Measurements from ENCODE around the gene PI16. TPM values are rescaled to one million over a fixed set of nuclear protein-coding genes. Genes with fewer than 3 reads are reported as not detected.

PI16 gene
- total RNA-seq, 4 donors from 2014 or later = 5.7 to 23.8 (median 10.1) TPM

DNA sequence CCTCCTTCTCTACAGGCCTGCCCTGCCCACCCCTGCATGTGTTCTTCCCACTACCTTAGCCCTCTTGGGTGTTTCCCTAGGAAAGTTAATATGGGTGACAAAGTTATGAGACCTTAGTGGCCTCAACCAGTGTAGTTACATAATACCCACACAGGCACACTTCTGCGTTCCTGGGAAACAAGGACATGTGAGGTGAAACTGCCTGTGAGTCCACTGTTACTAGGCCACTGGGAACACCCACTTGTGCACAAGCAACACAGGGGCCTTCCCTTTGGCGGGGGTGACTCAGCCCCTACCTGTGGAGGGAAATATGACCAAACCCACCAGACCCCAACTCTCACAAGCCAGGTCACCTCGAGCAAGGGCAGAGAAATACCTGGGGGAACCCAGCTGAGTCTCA is 12.8 kb downstream of the PI16 start:
- TF ChIP-seq, protein P1, sequence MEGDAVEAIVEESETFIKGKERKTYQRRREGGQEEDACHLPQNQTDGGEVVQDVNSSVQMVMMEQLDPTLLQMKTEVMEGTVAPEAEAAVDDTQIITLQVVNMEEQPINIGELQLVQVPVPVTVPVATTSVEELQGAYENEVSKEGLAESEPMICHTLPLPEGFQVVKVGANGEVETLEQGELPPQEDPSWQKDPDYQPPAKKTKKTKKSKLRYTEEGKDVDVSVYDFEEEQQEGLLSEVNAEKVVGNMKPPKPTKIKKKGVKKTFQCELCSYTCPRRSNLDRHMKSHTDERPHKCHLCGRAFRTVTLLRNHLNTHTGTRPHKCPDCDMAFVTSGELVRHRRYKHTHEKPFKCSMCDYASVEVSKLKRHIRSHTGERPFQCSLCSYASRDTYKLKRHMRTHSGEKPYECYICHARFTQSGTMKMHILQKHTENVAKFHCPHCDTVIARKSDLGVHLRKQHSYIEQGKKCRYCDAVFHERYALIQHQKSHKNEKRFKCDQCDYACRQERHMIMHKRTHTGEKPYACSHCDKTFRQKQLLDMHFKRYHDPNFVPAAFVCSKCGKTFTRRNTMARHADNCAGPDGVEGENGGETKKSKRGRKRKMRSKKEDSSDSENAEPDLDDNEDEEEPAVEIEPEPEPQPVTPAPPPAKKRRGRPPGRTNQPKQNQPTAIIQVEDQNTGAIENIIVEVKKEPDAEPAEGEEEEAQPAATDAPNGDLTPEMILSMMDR (IDR thresholded peaks at IDR 0.05; ENCODE audit: low read depth) = no peak

DNA sequence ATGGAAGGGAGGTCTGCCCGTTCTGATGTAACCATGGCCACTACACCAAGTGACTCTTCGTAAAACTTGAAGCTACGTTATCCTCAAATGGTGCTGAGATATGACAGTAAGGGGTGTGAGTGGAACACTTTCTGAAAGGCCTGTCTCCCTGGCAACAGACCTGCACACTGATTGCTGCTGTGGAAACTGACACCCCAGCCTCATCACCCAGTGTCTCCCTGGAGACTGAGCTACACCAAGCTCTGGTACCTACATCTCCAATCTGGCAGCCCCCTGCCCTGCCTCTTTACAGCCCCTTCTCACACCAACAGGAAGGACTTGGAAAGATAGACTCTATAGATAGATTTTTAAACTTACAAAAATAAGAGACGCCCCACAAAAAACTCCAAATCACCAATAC is 13.2 kb downstream of the PI16 start:
- TF ChIP-seq, protein P1 (IDR thresholded peaks at IDR 0.05; ENCODE audit: low read depth) = no peak

DNA sequence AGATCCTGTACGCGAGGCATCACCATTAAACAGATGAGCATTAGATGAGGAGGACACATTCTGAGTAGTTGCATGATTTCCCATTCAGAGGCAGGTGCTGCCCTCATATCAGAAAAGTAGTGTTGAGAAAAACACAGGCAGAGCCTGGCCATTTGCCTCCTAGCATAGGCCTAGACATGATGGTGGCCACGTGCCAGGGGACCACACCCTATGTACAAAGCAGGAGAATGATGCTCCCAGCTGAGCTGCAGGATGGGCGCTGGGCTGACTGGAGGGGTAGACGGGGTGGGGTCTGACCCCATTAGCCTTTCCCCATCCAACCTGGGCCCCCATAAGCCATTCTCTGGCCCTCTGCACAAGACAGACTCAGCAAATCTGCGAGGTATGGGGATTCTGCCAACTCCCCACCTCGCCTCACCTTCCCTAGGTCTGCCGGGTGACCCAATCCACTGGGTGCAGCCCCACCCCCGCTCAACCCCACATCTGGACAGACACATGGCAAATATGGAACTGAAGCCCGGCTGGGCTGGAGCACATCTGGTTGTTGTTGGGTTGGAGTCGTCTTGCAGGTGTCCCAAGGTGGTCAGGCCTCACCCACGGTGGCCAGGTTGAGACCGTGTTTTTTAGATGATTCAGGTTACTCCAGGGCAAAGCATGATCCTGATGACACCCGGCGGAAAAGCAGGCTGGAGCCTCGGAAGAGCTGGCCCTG is 13.9 kb downstream of the PI16 start:
- TF ChIP-seq, protein P1 (IDR thresholded peaks at IDR 0.05; ENCODE audit: low read depth) = no peak

DNA sequence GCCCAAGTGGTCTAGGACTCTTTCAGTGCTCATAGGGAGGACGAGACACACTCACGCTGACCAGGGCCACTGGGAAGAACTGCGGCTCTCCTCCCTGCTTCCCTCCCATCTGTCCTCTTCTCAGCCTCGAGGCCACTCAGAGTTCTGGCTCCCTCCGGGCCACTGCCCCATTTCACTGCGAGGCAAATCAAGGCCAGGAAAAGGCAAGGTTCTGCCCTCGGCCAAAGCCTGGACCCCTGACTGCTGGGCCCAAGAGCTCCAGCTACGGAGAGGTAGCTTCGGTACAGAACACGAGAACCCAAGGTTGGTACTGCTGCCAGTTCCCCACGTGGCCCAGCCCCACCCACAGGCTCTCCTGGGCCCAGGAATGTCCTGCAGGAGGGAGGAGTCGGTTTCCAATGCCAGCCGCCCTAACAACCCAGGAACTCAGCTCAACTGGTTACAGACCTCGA is 14.7 kb downstream of the PI16 start:
- TF ChIP-seq, protein P1 (IDR thresholded peaks at IDR 0.05; ENCODE audit: low read depth) = no peak

DNA sequence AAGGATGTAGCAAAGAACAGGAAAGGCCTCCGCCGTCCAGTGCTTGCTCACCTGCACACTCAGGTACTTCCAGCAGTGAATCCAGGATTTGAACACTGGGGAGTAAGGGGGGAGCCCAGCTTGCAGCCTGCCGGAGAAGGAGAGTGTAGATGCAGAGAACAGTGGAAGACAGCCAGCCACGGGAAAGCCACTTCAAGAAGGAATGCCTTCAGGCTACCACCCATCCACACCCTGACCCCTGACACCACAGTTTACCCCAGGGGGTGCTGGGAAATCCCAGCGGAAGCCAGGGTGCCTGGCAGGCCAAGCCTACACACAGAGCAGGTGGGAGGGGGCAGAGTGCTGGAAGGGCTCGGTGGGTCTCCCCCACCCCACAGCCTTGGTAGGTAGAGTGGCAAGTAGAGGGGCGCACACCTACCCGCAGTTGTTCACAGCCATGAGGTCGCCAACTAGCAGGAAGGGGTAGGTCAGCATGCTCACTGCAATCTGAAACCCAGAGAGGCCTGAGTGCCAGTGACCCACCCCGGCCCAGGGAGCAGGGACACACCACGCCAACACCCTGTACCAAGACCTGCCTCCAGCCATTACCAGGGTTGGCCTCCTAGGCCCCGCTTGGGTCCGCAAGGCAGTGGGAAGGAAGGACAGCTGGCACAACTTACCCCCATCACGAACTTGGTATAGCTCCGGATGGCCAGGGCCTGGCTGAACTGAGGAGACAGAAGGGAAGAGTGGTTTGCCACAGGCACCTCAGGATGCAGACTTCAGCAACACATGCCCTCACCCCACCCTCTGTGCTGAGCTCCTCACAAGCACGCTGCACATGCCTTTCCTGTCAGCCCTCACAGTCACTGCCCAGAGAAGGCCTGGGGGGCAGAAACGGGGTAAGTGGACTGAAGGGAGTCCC is 15.7 kb downstream of the PI16 start:
- TF ChIP-seq, protein P1 (IDR thresholded peaks at IDR 0.05; ENCODE audit: low read depth) = no peak

GRCh38 chr6:36970892-36971842 is 16.6 kb downstream of the PI16 start:
- TF ChIP-seq, protein P1 (IDR thresholded peaks at IDR 0.05; ENCODE audit: low read depth) = no peak

Data from subcutaneous adipose tissue (tissue), 4 donors.